K562 (cell line): ENCODE measurements around the gene KLHL12.

Experiments
- ESRRA ChIP-seq: fragments of 450-650 bp; IDR thresholded peaks from 2 replicates; pipeline ENCODE4 v1.6.1; 2014; ENCODE audit warnings: low read depth, mild to moderate bottlenecking, moderate library complexity, borderline replicate concordance
- ETV6 ChIP-seq, 3 experiments: fragments of 150-350 bp in 1 of 3; sonication (generic) in 1 of 3; formaldehyde crosslinking in 1 of 3; IDR thresholded peaks; 2 replicates each; pipeline versions ENCODE4 v1.6.1 to v1.8.0; 2014 to 2022; ENCODE audit warnings: borderline replicate concordance in 2 of 3, low read depth in 2 of 3, antibody characterized with exemption in 1 of 3, low read length in 1 of 3, mild to moderate bottlenecking in 1 of 3, missing genetic modification reagents in 1 of 3
- PATZ1 ChIP-seq: fragments of 250-450 bp; sonication (Bioruptor Pico); IDR thresholded peaks from 2 replicates; pipeline ENCODE4 v1.5.0; 2020; ENCODE audit warnings: mild to moderate bottlenecking, borderline replicate concordance
- POLR2A ChIP-seq: fragments of 450-650 bp; conservative IDR thresholded peaks from 2 replicates; pipeline ENCODE4 v1.6.1; 2016
- SIN3A ChIP-seq, 2 experiments: fragments of 150-350 bp in 1 of 2; IDR thresholded peaks; 2 replicates each; pipeline ENCODE4 v1.6.1; 2011 to 2016; ENCODE audit warnings: borderline replicate concordance in 2 of 2, low read depth in 2 of 2, low read length in 2 of 2, mild to moderate bottlenecking in 2 of 2, moderate library complexity in 2 of 2; ENCODE audit not compliant: control insufficient read depth in 1 of 2
- TEAD1 ChIP-seq, 2 experiments: fragments of 450-650 bp in 1 of 2; sonication (generic) in 1 of 2; formaldehyde crosslinking; IDR thresholded peaks; 2 replicates each; pipeline versions ENCODE4 v1.4.0 to v1.8.0; 2020 to 2022; ENCODE audit warnings: mild to moderate bottlenecking in 2 of 2, missing genetic modification reagents in 1 of 2
- TF ChIP-seq, protein P1 (sequence below), 3 experiments: IDR thresholded peaks in 2 of 3; conservative IDR thresholded peaks in 1 of 3; 2 replicates each; pipeline ENCODE4 v1.5.1; 2011 to 2012; ENCODE audit warnings: low read length in 3 of 3, mild to moderate bottlenecking in 3 of 3, control low read depth in 2 of 3, improper control_type of control experiment in 1 of 3, inconsistent platforms in 1 of 3, low read depth in 1 of 3, mixed read lengths in 1 of 3, moderate library complexity in 1 of 3; ENCODE audit not compliant: insufficient read depth in 2 of 3

GRCh38 chr1:202890392-202890791, 36.6 kb downstream of the KLHL12 start:
- TF ChIP-seq TEAD1 (CRISPR knock-in tag; IDR thresholded peaks at IDR 0.05) (no peak), ESRRA (no peak), ETV6 (IDR thresholded peaks at IDR 0.05; ENCODE audit: borderline replicate concordance in 1 of 2, low read depth in 2 of 2, low read length in 1 of 2) (no peak), ETV6 (CRISPR knock-in tag; IDR thresholded peaks at IDR 0.05; ENCODE audit: borderline replicate concordance) (no peak), SIN3A (IDR thresholded peaks at IDR 0.05; ENCODE audit: borderline replicate concordance in 2 of 2, control insufficient read depth in 1 of 2, low read depth in 2 of 2, low read length in 2 of 2) (no peak), POLR2A (no peak), PATZ1 (CRISPR knock-in tag) (no peak)
- TF ChIP-seq, protein P1, sequence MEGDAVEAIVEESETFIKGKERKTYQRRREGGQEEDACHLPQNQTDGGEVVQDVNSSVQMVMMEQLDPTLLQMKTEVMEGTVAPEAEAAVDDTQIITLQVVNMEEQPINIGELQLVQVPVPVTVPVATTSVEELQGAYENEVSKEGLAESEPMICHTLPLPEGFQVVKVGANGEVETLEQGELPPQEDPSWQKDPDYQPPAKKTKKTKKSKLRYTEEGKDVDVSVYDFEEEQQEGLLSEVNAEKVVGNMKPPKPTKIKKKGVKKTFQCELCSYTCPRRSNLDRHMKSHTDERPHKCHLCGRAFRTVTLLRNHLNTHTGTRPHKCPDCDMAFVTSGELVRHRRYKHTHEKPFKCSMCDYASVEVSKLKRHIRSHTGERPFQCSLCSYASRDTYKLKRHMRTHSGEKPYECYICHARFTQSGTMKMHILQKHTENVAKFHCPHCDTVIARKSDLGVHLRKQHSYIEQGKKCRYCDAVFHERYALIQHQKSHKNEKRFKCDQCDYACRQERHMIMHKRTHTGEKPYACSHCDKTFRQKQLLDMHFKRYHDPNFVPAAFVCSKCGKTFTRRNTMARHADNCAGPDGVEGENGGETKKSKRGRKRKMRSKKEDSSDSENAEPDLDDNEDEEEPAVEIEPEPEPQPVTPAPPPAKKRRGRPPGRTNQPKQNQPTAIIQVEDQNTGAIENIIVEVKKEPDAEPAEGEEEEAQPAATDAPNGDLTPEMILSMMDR (IDR thresholded peaks at IDR 0.05 in 2 of 3, conservative IDR thresholded peaks at IDR 0.05 in 1 of 3; ENCODE audit: insufficient read depth in 2 of 3, low read depth in 1 of 3, low read length in 3 of 3) = no peak
